Activated CD4-positive, alpha-beta T cell treated with anti-CD3 and anti-CD28 coated beads, Interleukin-2, amount 10 ng/mL, durations not matched to agents 24 days and 14 days (primary cell): ENCODE data around the gene ICAM1. TPM values are rescaled to one million over a fixed set of nuclear protein-coding genes. Genes with fewer than 3 reads are reported as not detected.

ENCODE experiments used
- DNase-seq: peaks from one replicate; pipeline ENCODE4 v3.0.0; 2022
- H3K27ac Mint-ChIP-seq: one replicate; pipeline ENCODE4 v1.8.0; 2022; ENCODE audit warnings: mild to moderate bottlenecking, mixed read lengths
- H3K27me3 Mint-ChIP-seq: one replicate; pipeline ENCODE4 v1.8.0; 2022; ENCODE audit warnings: mixed read lengths
- H3K36me3 Mint-ChIP-seq: one replicate; pipeline ENCODE4 v1.8.0; 2022; ENCODE audit warnings: low read depth, mild to moderate bottlenecking, mixed read lengths
- H3K4me1 Mint-ChIP-seq: one replicate; pipeline ENCODE4 v1.8.0; 2021; ENCODE audit warnings: mixed read lengths
- H3K4me3 Mint-ChIP-seq: one replicate; pipeline ENCODE4 v1.8.0; 2022; ENCODE audit warnings: mild to moderate bottlenecking, moderate library complexity, mixed read lengths
- H3K9me3 Mint-ChIP-seq: one replicate; pipeline ENCODE4 v1.8.0; 2021; ENCODE audit warnings: mixed read lengths
- intact Hi-C: fragments of 100-400 bp; cut with micrococcal nuclease; formaldehyde crosslinking; loops from one replicate; pipeline ENCODE4 v1.15.1; 2023
- total RNA-seq: library from RNA; stranded (reverse); gene quantifications from 2 replicates; pipeline ENCODE4 v1.2.3, GENCODE V29; 2022

Gene ICAM1
- 81.5 and 82.1 TPM in 2 replicates for total RNA-seq

- peak; percentile 95 for DNase-seq
- Mint-ChIP-seq H3K4me3 (peak within 1 kb of the TSS; percentile 96), H3K4me1 (peaks cover 33% of the 10 kb centered on the region), H3K36me3 (peaks cover 33% of the 10 kb centered on the region), H3K9me3 (no peaks in the 10 kb centered on the region), H3K27me3 (no peaks in the 10 kb centered on the region), H3K27ac (peak within 1 kb of the TSS; percentile 96)
- intact Hi-C loops = loop anchor here (1.0 to 5.0 kb wide), 7 partner anchors 11 to 296 kb away; partner anchors contain the start of genes CDKN2D, FDX2, ICAM4 and KRI1
Measured at GRCh38 chr19:10270616-10271394, at the start of gene ICAM1. Gene ICAM1 (plus strand): TSS chr19:10271120. CDS start chr19:10271160, 40 bp downstream.

- Mint-ChIP-seq H3K27me3 (no peaks in the 10 kb centered on the region), H3K27ac (no peak overlapping the region), H3K36me3 (peaks cover 5% of the 10 kb centered on the region), H3K4me3 (no peak overlapping the region), H3K9me3 (no peaks in the 10 kb centered on the region), H3K4me1 (peaks cover 10% of the 10 kb centered on the region)
- intact Hi-C loops = no loop called here
- DNase-seq = no peak
Measured at GRCh38 chr19:10222201-10222890, 48.6 kb upstream of the ICAM1 start.

GRCh38 chr19:10223488-10224213, 47.3 kb upstream of the ICAM1 start:
- Mint-ChIP-seq H3K4me3 (no peak overlapping the region), H3K27ac (no peak overlapping the region), H3K4me1 (peaks cover 10% of the 10 kb centered on the region), H3K9me3 (no peaks in the 10 kb centered on the region), H3K27me3 (no peaks in the 10 kb centered on the region), H3K36me3 (peaks cover 5% of the 10 kb centered on the region)
- no peak for DNase-seq
- intact Hi-C loops = no loop called here

DNA sequence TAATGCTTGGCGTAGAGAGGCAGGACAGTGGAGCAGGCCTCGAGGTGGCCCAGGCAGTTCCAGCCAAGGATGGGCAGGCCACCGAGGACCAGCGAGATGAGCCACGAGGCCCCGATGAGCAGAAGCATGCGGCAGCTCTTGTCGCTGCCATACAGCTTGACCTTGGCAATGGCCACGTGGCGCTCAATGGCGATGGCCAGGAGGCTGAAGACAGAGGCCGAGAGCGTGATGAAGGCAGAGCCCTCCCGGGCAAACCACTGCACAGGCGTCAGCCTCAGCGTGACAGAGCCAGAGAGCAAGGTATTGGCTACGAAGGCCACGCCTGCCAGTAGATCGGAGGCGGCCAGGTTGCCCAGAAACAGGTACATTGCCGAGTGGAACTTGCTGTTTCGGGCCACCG, 46.6 kb upstream of the ICAM1 start:
- no peak for DNase-seq
- Mint-ChIP-seq H3K36me3 (peaks cover 5% of the 10 kb centered on the region), H3K27ac (no peak overlapping the region), H3K9me3 (no peaks in the 10 kb centered on the region), H3K4me3 (no peak overlapping the region), H3K4me1 (peaks cover 9% of the 10 kb centered on the region), H3K27me3 (no peaks in the 10 kb centered on the region)
- intact Hi-C loops = no loop called here

GRCh38 chr19:10226021-10226375, 44.9 kb upstream of the ICAM1 start:
- H3K36me3 Mint-ChIP-seq = peaks cover 5% of the 10 kb centered on the region
- peaks cover 14% of the 10 kb centered on the region for H3K4me1 Mint-ChIP-seq
- H3K4me3 Mint-ChIP-seq = no peak overlapping the region
- no peak overlapping the region for H3K27ac Mint-ChIP-seq
- no peaks in the 10 kb centered on the region for H3K9me3 Mint-ChIP-seq
- intact Hi-C loops = no loop called here
- H3K27me3 Mint-ChIP-seq = no peaks in the 10 kb centered on the region
- DNase-seq = no peak

- H3K27me3 Mint-ChIP-seq = no peaks in the 10 kb centered on the region
- H3K4me1 Mint-ChIP-seq = peaks cover 14% of the 10 kb centered on the region
- H3K9me3 Mint-ChIP-seq = no peaks in the 10 kb centered on the region
- H3K36me3 Mint-ChIP-seq = peaks cover 5% of the 10 kb centered on the region
- intact Hi-C loops = no loop called here
- H3K27ac Mint-ChIP-seq = no peak overlapping the region
- no peak overlapping the region for H3K4me3 Mint-ChIP-seq
- DNase-seq = no peak
Measured at GRCh38 chr19:10226376-10227025, 44.4 kb upstream of the ICAM1 start.

GRCh38 chr19:10227026-10227971, 43.6 kb upstream of the ICAM1 start:
- no peaks in the 10 kb centered on the region for H3K27me3 Mint-ChIP-seq
- peaks cover 5% of the 10 kb centered on the region for H3K36me3 Mint-ChIP-seq
- intact Hi-C loops = no loop called here
- H3K9me3 Mint-ChIP-seq = no peaks in the 10 kb centered on the region
- DNase-seq = no peak
- H3K4me3 Mint-ChIP-seq = no peak overlapping the region
- peaks cover 16% of the 10 kb centered on the region for H3K4me1 Mint-ChIP-seq
- no peak overlapping the region for H3K27ac Mint-ChIP-seq

- DNase-seq = no peak
- peaks cover 14% of the 10 kb centered on the region for H3K4me1 Mint-ChIP-seq
- peaks cover 3% of the 10 kb centered on the region for H3K36me3 Mint-ChIP-seq
- H3K4me3 Mint-ChIP-seq = no peak overlapping the region
- no peaks in the 10 kb centered on the region for H3K27me3 Mint-ChIP-seq
- intact Hi-C loops = no loop called here
- H3K9me3 Mint-ChIP-seq = no peaks in the 10 kb centered on the region
- H3K27ac Mint-ChIP-seq = no peak overlapping the region
Measured at GRCh38 chr19:10228393-10228792, 42.5 kb upstream of the ICAM1 start.

GRCh38 chr19:10228920-10229319, 42.0 kb upstream of the ICAM1 start:
- intact Hi-C loops = loop anchor here (1.0 kb wide), 1 partner anchor 21 kb away; no protein-coding TSS in a partner anchor
- peaks cover 14% of the 10 kb centered on the region for H3K4me1 Mint-ChIP-seq
- DNase-seq = peak; percentile 81
- peak overlapping the region; percentile 59 for H3K4me3 Mint-ChIP-seq
- peaks cover 3% of the 10 kb centered on the region for H3K36me3 Mint-ChIP-seq
- H3K27ac Mint-ChIP-seq = peak overlapping the region; percentile 19
- no peaks in the 10 kb centered on the region for H3K9me3 Mint-ChIP-seq
- H3K27me3 Mint-ChIP-seq = no peaks in the 10 kb centered on the region

GRCh38 chr19:10230173-10230860, 40.6 kb upstream of the ICAM1 start:
- H3K4me3 Mint-ChIP-seq = peak overlapping the region; percentile 89
- peak overlapping the region; percentile 88 for H3K27ac Mint-ChIP-seq
- DNase-seq = peak; percentile 87
- peaks cover 13% of the 10 kb centered on the region for H3K4me1 Mint-ChIP-seq
- H3K36me3 Mint-ChIP-seq = no peaks in the 10 kb centered on the region
- no peaks in the 10 kb centered on the region for H3K27me3 Mint-ChIP-seq
- no peaks in the 10 kb centered on the region for H3K9me3 Mint-ChIP-seq
- intact Hi-C loops = loop anchor here (2.0 kb wide), 1 partner anchor 36 kb away; the partner anchor contains the start of gene DNMT1

DNA sequence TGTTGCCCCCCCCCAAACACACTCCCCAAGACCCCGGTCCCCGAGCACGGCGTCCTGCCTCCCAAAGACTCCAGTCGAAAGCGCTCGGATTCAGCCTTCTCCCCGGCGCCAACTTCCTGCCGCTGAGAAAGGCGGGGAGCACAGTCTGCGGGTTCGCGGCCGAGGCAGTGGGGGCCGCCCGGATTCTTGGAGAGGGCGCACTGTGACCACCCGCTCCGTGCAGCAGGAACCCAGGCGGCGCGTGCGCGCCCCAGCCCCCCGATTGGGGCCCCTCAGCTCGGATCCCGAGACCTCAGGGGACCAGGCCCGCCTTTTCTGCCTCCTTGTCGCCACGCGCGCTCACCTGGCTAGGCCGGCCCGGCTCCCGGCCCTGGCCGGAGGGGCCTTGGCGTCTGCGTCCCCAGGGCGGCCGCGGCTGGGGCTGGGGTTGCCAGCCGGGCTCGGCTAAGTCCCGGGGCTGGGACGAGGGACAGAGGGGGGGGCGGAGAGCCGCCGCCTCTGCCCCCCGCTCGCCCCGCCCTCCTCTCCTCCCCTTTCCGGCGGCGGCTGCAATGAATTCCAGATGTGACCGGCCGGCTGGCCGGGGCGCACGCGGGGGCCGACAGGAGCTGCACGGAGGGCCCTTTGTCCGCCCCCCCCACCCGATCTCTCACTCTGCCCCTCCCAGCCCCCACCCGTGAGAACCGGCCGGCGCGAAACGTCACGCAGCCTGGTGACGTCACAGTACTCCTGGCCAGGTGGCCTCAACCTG, 39.9 kb upstream of the ICAM1 start, which contains the start of gene S1PR2:
Gene S1PR2, minus strand, starts transcription at position 471 of the 751 bp plus-strand sequence. CDS start 6,426 bp downstream, outside the sequence.
- peak within 1 kb of the TSS; percentile 88 for H3K27ac Mint-ChIP-seq

More for the DNA sequence above, 39.9 kb upstream of the ICAM1 start, which contains the start of gene S1PR2:
- DNase-seq = peak; percentile 89
- intact Hi-C loops = loop anchor here (2.0 kb wide), 1 partner anchor 36 kb away; the partner anchor contains the start of gene DNMT1
- Mint-ChIP-seq H3K4me1 (peaks cover 16% of the 10 kb centered on the region), H3K9me3 (no peaks in the 10 kb centered on the region), H3K36me3 (no peaks in the 10 kb centered on the region), H3K27me3 (no peaks in the 10 kb centered on the region), H3K4me3 (peak within 1 kb of the TSS; percentile 89)
